Neuronal stem cell (in vitro differentiated cells): ENCODE data around the gene LRRC18.
A peak's percentile ranks its signal among the peaks of the same experiment; 100 is the strongest.

Experiments used
- DNase-seq: peaks from one replicate; pipeline ENCODE4 v3.0.0-alpha.2; 2013; ENCODE audit warnings: low spot score
- H2AFZ ChIP-seq: one replicate; pipeline ENCODE4 v1.6.1; 2013; ENCODE audit warnings: mild to moderate bottlenecking, low read length, inconsistent platforms
- H2AK5ac ChIP-seq: 2 replicates; pipeline ENCODE4 v1.6.1; 2013; ENCODE audit warnings: low read depth, mild to moderate bottlenecking, inconsistent platforms, low read length, moderate library complexity, mixed read lengths
- H2BK120ac ChIP-seq: 2 replicates; pipeline ENCODE4 v1.6.1; 2013; ENCODE audit warnings: low read depth, mild to moderate bottlenecking, inconsistent platforms, low read length, moderate library complexity, mixed read lengths
- H2BK12ac ChIP-seq: one replicate; pipeline ENCODE4 v1.6.1; 2013; ENCODE audit warnings: low read length, inconsistent platforms
- H2BK15ac ChIP-seq: 2 replicates; pipeline ENCODE4 v1.6.1; 2013; ENCODE audit warnings: mild to moderate bottlenecking, low read length, inconsistent platforms, mixed read lengths
- H2BK5ac ChIP-seq: one replicate; pipeline ENCODE4 v1.6.1; 2013; ENCODE audit warnings: inconsistent platforms, mild to moderate bottlenecking, low read length, moderate library complexity
- H3K14ac ChIP-seq: one replicate; pipeline ENCODE4 v1.6.1; 2013; ENCODE audit warnings: low read length, inconsistent platforms
- H3K18ac ChIP-seq: 2 replicates; pipeline ENCODE4 v1.6.1; 2013; ENCODE audit warnings: low read length, inconsistent platforms
- H3K23ac ChIP-seq: 2 replicates; pipeline ENCODE4 v1.6.1; 2013; ENCODE audit warnings: low read depth, mild to moderate bottlenecking, mixed read lengths, low read length, inconsistent platforms; ENCODE audit not compliant: poor library complexity
- H3K27ac ChIP-seq: replicated peaks from 3 replicates; pipeline ENCODE4 v1.5.1; 2013; ENCODE audit warnings: low read length, inconsistent platforms
- H3K27me3 ChIP-seq, 3 experiments: 2 replicates each; pipeline ENCODE4 v1.6.1; 2013; ENCODE audit warnings: low read length in 3 of 3, mild to moderate bottlenecking in 2 of 3, inconsistent platforms in 1 of 3, low read depth in 1 of 3, mixed read lengths in 1 of 3, moderate library complexity in 1 of 3; ENCODE audit not compliant: control insufficient read depth in 3 of 3, insufficient read depth in 3 of 3
- H3K36me3 ChIP-seq, 2 donors: replicated peaks in 1 of 2; 2 replicates each; pipeline ENCODE4 v1.6.1; 2013; ENCODE audit warnings: low read length in 2 of 2; ENCODE audit not compliant: control insufficient read depth in 2 of 2, insufficient read depth in 2 of 2
- H3K4ac ChIP-seq: 2 replicates; pipeline ENCODE4 v1.6.1; 2013; ENCODE audit warnings: inconsistent platforms, mild to moderate bottlenecking, low read length, moderate library complexity
- H3K4me1 ChIP-seq, 2 donors: 1 replicate in 1 of 2; 2 replicates in 1 of 2; pipeline ENCODE4 v1.6.1; 2013; ENCODE audit warnings: low read length in 2 of 2, low read depth in 1 of 2; ENCODE audit not compliant: control insufficient read depth in 2 of 2, insufficient read depth in 1 of 2
- H3K4me2 ChIP-seq: one replicate; pipeline ENCODE4 v1.6.1; 2013; ENCODE audit warnings: mild to moderate bottlenecking, low read length, inconsistent platforms; ENCODE audit not compliant: insufficient read depth, poor library complexity, severe bottlenecking
- H3K4me3 ChIP-seq, 2 donors: 2 replicates each; pipeline ENCODE4 v1.5.1; 2013; ENCODE audit warnings: low read length in 2 of 2, mild to moderate bottlenecking in 2 of 2, inconsistent platforms in 1 of 2, moderate library complexity in 1 of 2
- H3K79me1 ChIP-seq: one replicate; pipeline ENCODE4 v1.6.1; 2013; ENCODE audit warnings: low read depth, mild to moderate bottlenecking, inconsistent platforms, low read length, moderate library complexity
- H3K9ac ChIP-seq: one replicate; pipeline ENCODE4 v1.6.1; 2013; ENCODE audit warnings: mild to moderate bottlenecking, low read depth, low read length, inconsistent platforms; ENCODE audit not compliant: poor library complexity
- H3K9me3 ChIP-seq, 2 donors: replicated peaks in 1 of 2; 2 replicates each; pipeline versions ENCODE3 to v1.6.1; 2013; ENCODE audit warnings: low read length in 2 of 2, mild to moderate bottlenecking in 2 of 2, inconsistent platforms in 1 of 2, low read depth in 1 of 2, mixed read lengths in 1 of 2, moderate library complexity in 1 of 2; ENCODE audit not compliant: control insufficient read depth in 2 of 2, insufficient read depth in 1 of 2
- H4K8ac ChIP-seq: one replicate; pipeline ENCODE4 v1.6.1; 2013; ENCODE audit warnings: low read depth, mild to moderate bottlenecking, inconsistent platforms, low read length, moderate library complexity
- H4K91ac ChIP-seq: one replicate; pipeline ENCODE4 v1.6.1; 2013; ENCODE audit warnings: low read length, low read depth, mild to moderate bottlenecking, inconsistent platforms; ENCODE audit not compliant: poor library complexity
- WGBS, 2 donors: extraction: QIAGEN DNeasy Blood & Tissue Kit; methylation state at CpG; one replicate each; pipeline ENCODE4 v1.1.7; 2013; ENCODE audit warnings: missing lambda C conversion rate in 2 of 2, mixed read lengths in 1 of 2; ENCODE audit not compliant: insufficient read length in 2 of 2, insufficient replicate concordance in 1 of 2; ENCODE audit errors: extremely low coverage in 2 of 2; 5-methylcytosine and 5-hydroxymethylcytosine counted together

Gene LRRC18

GRCh38 chr10:48910548-48910947 is 29.1 kb downstream of the LRRC18 start:
- H3K9me3 ChIP-seq, result no peaks in the 10 kb centered on the region
- H3K36me3 ChIP-seq, result no peaks in the 10 kb centered on the region
- no peak overlapping the region for H2BK5ac ChIP-seq
- no peak overlapping the region for H2AFZ ChIP-seq
- no peaks in the 10 kb centered on the region for H3K79me1 ChIP-seq
- H3K4me3 ChIP-seq, result no peak overlapping the region
- H2BK12ac ChIP-seq, result no peak overlapping the region
- H2BK120ac ChIP-seq, result no peak overlapping the region
- H3K27me3 ChIP-seq, result peaks cover 0 to 5% (median 0%) of the 10 kb centered on the region in 3 experiments
- H3K18ac ChIP-seq, result no peak overlapping the region
- no peak overlapping the region for H3K9ac ChIP-seq
- H3K23ac ChIP-seq, result no peak overlapping the region
- H3K27ac ChIP-seq, result no peak overlapping the region
- DNase-seq, result no peak
- no peak overlapping the region for H2BK15ac ChIP-seq
- H2AK5ac ChIP-seq, result no peak overlapping the region
- H3K4ac ChIP-seq, result no peak overlapping the region
- no peak overlapping the region for H4K91ac ChIP-seq
- no peak overlapping the region for H3K14ac ChIP-seq
- H3K4me1 ChIP-seq, result no peaks in the 10 kb centered on the region
- no peak overlapping the region for H3K4me2 ChIP-seq
- no CpG with 5 or more reads among the region's 5 CpGs for WGBS, 2 donors
- H4K8ac ChIP-seq, result no peak overlapping the region

GRCh38 chr10:48907730-48908129 is 31.9 kb downstream of the LRRC18 start:
- no peak overlapping the region for H2BK12ac ChIP-seq
- H4K8ac ChIP-seq, result no peak overlapping the region
- no peak overlapping the region for H3K4me2 ChIP-seq
- H3K4ac ChIP-seq, result no peak overlapping the region
- no peak overlapping the region for H2AK5ac ChIP-seq
- no peaks in the 10 kb centered on the region for H3K79me1 ChIP-seq
- no peak overlapping the region for H3K9ac ChIP-seq
- H3K4me1 ChIP-seq, result peaks cover 0 to 2% of the 10 kb centered on the region in 2 donors
- H2BK15ac ChIP-seq, result no peak overlapping the region
- no peak overlapping the region for H3K14ac ChIP-seq
- H2BK120ac ChIP-seq, result no peak overlapping the region
- H3K18ac ChIP-seq, result no peak overlapping the region
- H3K23ac ChIP-seq, result no peak overlapping the region
- no peak overlapping the region for H2BK5ac ChIP-seq
- no peak overlapping the region for H2AFZ ChIP-seq
- no peaks in the 10 kb centered on the region for H3K9me3 ChIP-seq
- no CpG with 5 or more reads among the region's 4 CpGs for WGBS, 2 donors
- H3K36me3 ChIP-seq, result no peaks in the 10 kb centered on the region
- no peak overlapping the region for H4K91ac ChIP-seq
- no peak for DNase-seq
- H3K27ac ChIP-seq, result no peak overlapping the region
- no peak overlapping the region for H3K4me3 ChIP-seq
- H3K27me3 ChIP-seq, result no peaks in the 10 kb centered on the region

GRCh38 chr10:48906841-48907240 is 32.8 kb downstream of the LRRC18 start:
- DNase-seq, result no peak
- H2AFZ ChIP-seq, result no peak overlapping the region
- WGBS, 2 donors, result no CpG with 5 or more reads among the region's 2 CpGs

GRCh38 chr10:48905311-48905710 is 34.3 kb downstream of the LRRC18 start:
- H3K4me3 ChIP-seq, result no peak overlapping the region
- H3K14ac ChIP-seq, result peak overlapping the region; percentile 15
- H3K27ac ChIP-seq, result no peak overlapping the region
- H3K9me3 ChIP-seq, result no peaks in the 10 kb centered on the region
- H4K8ac ChIP-seq, result no peak overlapping the region
- no peaks in the 10 kb centered on the region for H3K79me1 ChIP-seq
- no peak overlapping the region for H3K4me2 ChIP-seq
- H2BK12ac ChIP-seq, result no peak overlapping the region
- no peak overlapping the region for H2BK5ac ChIP-seq
- H3K36me3 ChIP-seq, result no peaks in the 10 kb centered on the region
- no peak overlapping the region for H3K4ac ChIP-seq
- peaks cover 0 to 2% of the 10 kb centered on the region in 2 donors for H3K4me1 ChIP-seq
- no peak overlapping the region for H2AK5ac ChIP-seq
- H3K27me3 ChIP-seq, result no peaks in the 10 kb centered on the region
- no CpG with 5 or more reads among the region's 2 CpGs for WGBS, 2 donors
- no peak overlapping the region for H3K23ac ChIP-seq
- no peak overlapping the region for H4K91ac ChIP-seq
- no peak overlapping the region for H3K18ac ChIP-seq
- DNase-seq, result no peak
- no peak overlapping the region for H3K9ac ChIP-seq
- no peak overlapping the region for H2AFZ ChIP-seq
- H2BK120ac ChIP-seq, result no peak overlapping the region
- H2BK15ac ChIP-seq, result no peak overlapping the region

More at GRCh38 chr10:48906841-48907240, 32.8 kb downstream of the LRRC18 start:
- no peak overlapping the region for H3K9ac ChIP-seq
- no peak overlapping the region for H3K27ac ChIP-seq
- no peak overlapping the region for H2BK120ac ChIP-seq
- H3K4me1 ChIP-seq, result peaks cover 0 to 2% of the 10 kb centered on the region in 2 donors
- H3K27me3 ChIP-seq, result no peaks in the 10 kb centered on the region
- H2BK12ac ChIP-seq, result no peak overlapping the region
- H3K9me3 ChIP-seq, result no peaks in the 10 kb centered on the region
- no peak overlapping the region for H3K23ac ChIP-seq
- no peak overlapping the region for H3K18ac ChIP-seq
- no peak overlapping the region for H2BK15ac ChIP-seq
- H3K4ac ChIP-seq, result no peak overlapping the region
- no peak overlapping the region for H3K4me2 ChIP-seq
- no peak overlapping the region for H2BK5ac ChIP-seq
- H3K36me3 ChIP-seq, result no peaks in the 10 kb centered on the region
- no peak overlapping the region for H3K14ac ChIP-seq
- H2AK5ac ChIP-seq, result no peak overlapping the region
- H3K79me1 ChIP-seq, result no peaks in the 10 kb centered on the region
- no peak overlapping the region for H3K4me3 ChIP-seq
- no peak overlapping the region for H4K8ac ChIP-seq
- H4K91ac ChIP-seq, result no peak overlapping the region
